Measurements from ENCODE around the gene CCDC80.

DNA sequence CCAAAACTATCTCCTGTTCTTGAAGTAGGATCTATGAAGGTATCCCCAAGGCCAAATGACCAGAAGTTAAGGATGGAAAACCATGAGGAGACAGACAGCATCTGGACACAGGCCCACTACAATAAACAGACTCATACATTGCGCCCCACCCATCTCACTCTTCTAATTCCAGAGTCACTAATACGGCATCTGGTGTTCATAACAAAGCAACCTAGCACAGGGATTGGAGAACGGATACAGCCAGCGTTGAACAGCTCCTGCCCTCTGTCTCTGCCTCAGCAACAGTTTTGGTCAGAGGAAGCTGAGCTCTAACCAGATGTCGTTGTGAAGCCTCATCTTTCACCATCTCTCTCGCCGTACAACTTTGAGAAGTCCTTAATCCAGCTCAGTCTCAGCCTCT lies 44.5 kb upstream of the CCDC80 start:
- TF ChIP-seq, protein P1, sequence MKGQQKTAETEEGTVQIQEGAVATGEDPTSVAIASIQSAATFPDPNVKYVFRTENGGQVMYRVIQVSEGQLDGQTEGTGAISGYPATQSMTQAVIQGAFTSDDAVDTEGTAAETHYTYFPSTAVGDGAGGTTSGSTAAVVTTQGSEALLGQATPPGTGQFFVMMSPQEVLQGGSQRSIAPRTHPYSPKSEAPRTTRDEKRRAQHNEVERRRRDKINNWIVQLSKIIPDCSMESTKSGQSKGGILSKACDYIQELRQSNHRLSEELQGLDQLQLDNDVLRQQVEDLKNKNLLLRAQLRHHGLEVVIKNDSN (IDR thresholded peaks at IDR 0.05) = no peak
- TF ChIP-seq, protein P2, sequence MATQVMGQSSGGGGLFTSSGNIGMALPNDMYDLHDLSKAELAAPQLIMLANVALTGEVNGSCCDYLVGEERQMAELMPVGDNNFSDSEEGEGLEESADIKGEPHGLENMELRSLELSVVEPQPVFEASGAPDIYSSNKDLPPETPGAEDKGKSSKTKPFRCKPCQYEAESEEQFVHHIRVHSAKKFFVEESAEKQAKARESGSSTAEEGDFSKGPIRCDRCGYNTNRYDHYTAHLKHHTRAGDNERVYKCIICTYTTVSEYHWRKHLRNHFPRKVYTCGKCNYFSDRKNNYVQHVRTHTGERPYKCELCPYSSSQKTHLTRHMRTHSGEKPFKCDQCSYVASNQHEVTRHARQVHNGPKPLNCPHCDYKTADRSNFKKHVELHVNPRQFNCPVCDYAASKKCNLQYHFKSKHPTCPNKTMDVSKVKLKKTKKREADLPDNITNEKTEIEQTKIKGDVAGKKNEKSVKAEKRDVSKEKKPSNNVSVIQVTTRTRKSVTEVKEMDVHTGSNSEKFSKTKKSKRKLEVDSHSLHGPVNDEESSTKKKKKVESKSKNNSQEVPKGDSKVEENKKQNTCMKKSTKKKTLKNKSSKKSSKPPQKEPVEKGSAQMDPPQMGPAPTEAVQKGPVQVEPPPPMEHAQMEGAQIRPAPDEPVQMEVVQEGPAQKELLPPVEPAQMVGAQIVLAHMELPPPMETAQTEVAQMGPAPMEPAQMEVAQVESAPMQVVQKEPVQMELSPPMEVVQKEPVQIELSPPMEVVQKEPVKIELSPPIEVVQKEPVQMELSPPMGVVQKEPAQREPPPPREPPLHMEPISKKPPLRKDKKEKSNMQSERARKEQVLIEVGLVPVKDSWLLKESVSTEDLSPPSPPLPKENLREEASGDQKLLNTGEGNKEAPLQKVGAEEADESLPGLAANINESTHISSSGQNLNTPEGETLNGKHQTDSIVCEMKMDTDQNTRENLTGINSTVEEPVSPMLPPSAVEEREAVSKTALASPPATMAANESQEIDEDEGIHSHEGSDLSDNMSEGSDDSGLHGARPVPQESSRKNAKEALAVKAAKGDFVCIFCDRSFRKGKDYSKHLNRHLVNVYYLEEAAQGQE (IDR thresholded peaks at IDR 0.05; ENCODE audit: low read depth) = no peak
- no peak for TF ChIP-seq YY1 (IDR thresholded peaks at IDR 0.05; ENCODE audit: low read depth)
- TF ChIP-seq CEBPB (IDR thresholded peaks at IDR 0.05) = no peak
- TF ChIP-seq, protein P3, sequence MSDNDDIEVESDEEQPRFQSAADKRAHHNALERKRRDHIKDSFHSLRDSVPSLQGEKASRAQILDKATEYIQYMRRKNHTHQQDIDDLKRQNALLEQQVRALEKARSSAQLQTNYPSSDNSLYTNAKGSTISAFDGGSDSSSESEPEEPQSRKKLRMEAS (IDR thresholded peaks at IDR 0.05) = no peak
- no peak for TF ChIP-seq EGR1 (IDR thresholded peaks at IDR 0.05)
- TF ChIP-seq EP300 (IDR thresholded peaks at IDR 0.05; ENCODE audit: borderline replicate concordance) = no peak
- no peak for TF ChIP-seq RAD21 (IDR thresholded peaks at IDR 0.05; ENCODE audit: low read depth)
- TF ChIP-seq TAF1 (IDR thresholded peaks at IDR 0.05; ENCODE audit: low read depth) = no peak
- TF ChIP-seq TEAD4 (IDR thresholded peaks at IDR 0.05) = no peak
- TF ChIP-seq TCF12 (IDR thresholded peaks at IDR 0.05; ENCODE audit: low read depth) = no peak
- no peak for TF ChIP-seq NFIC (IDR thresholded peaks at IDR 0.05)
- no peak for TF ChIP-seq CREB1 (IDR thresholded peaks at IDR 0.05; ENCODE audit: low read depth)
- no peak for TF ChIP-seq ZBTB7A (IDR thresholded peaks at IDR 0.05; ENCODE audit: low read depth)
